DMS53 treated with DMSO at 0.1 percent for 48 hours (cell line): ENCODE data around the gene ANKRD11.
"Not testable (repeated sequence)": the region's sequence is repeated elsewhere in the genome, so short reads cannot be mapped to it uniquely, and the experiment has no call there.

Experiments
- DNase-seq: peaks from one replicate; lab custom pipeline; 2025; ENCODE audit not compliant: unreplicated experiment; lab: John Stamatoyannopoulos, UW

ANKRD11 gene

DNA sequence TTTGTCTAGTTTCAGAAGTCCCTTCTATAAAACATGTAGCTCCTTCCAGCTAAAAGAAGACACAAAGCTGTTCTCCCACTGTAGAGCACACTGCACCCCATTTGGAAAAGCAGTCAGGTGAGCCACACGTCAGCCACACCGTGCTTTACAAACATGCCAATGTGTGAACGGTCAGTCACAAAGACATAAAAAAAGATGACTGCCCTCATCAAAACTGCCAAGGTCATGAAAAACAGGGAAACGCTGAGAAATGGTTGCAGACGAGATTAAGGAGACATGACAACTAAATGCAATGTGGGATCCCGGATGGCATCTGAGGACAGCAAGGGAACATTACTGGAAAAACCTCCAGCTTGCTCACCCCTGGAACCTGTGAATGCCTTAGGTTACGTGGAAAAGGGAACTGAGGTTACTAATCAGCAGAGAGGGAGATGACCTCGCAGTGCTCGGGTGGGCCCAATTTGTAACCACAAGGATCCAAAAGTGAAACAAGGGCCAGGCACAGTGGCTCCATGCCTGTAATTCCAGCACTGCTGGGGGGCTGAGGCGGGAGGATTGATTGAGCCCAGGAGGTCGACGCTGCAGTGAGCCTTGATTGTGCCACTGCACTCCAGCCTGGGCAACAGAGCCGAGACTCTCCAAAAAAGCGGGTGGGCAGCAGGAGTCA lies 8.1 kb downstream of the ANKRD11 start:
- no peak for DNase-seq

DNA sequence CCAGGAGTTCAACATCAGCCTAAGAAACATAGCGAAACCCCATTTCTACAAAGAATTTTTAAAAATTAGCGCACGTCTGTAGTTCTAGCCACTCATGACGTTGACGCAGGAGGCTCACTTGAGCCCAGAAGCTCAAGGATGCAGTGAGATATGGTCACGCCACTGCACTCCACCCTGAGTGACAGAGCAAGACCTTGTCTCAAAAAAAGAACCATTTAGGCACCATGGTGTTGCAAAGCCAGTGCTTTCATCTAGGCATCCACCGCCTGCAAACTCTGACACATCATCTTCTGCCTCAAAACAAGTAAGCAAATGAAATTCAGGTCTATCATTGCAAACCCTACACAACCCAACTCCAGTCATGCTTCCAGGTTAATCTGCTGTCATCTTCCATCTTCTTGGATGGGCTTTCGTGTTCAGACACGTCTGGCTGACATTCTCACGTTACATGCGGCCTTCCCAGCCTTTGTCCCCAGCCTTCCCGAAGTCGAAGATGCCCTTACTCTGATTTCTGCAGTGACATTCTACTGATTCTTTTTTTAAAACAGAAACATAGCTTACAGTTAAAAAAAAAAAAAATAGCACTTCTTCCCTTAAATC lies 8.9 kb downstream of the ANKRD11 start:
- no peak for DNase-seq

DNA sequence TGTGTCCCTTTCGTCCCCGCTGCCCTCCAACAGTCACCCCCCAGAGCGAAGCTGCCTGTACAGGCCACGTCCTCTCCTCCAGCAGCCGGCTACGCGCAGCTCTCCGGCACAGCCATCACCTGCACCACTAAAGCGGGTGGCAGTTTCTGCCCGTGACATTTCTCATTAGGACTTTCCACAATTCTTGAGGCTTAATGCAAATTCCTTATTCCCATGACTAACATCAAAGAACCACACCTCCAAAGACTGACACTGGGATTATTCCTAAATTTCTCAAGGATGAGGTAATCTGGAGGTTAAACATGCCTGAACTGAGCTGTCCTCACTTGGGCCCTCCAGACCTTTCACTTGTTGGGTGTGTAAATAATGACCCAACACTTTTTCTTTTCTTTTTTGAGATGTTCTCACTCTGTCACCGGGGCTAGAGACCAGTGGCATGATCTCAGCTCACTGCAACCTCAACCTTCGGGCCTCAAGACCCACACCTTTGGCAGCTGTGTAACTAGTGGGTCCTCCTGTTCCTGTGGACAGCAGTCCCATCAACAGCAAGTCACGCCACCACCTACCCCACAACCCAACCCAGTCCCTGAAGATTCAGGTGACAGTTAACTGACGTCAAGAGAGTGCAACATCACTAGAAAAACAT lies 11.7 kb downstream of the ANKRD11 start:
- no peak for DNase-seq

DNA sequence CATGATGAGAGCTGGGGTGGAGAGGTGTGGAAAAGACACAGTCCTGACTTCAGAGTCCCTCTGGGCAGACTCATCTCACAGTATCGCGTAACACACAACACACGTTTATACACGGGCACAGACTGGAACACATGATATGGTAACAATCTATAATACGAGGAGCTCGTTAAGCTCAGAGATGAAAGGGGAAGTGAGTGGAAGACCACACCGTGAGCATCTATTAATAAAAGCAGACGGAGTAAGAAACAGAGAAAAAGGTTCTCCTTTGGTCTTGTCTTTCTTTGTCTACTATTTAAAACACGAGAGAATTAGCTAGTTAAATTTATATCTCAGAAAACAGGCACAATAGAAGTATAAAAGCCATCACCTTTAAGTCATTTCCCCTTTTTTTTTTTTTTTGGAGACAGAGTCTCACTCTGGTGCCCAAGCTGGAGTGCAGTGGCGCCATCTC lies 13.5 kb downstream of the ANKRD11 start:
- DNase-seq = no peak

DNA sequence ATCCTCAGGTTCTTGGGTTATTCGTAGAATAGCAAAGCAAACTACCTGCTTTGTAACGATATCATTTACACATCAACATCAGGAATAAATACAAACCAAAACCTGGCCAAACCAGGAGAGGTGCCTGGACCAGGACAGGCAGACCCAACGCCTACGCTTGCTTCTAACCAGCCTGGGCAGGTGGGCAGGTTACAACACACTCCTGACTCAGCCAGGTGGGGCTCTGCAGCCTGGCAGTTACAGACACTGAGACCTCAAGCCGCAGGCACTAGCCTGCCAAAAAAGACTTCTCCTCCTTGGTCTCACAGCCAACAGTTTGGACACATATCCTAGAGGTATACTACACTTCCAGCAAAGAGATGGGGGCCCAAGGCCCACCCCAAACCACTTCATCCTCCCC lies 14.0 kb downstream of the ANKRD11 start:
- DNase-seq = no peak

DNA sequence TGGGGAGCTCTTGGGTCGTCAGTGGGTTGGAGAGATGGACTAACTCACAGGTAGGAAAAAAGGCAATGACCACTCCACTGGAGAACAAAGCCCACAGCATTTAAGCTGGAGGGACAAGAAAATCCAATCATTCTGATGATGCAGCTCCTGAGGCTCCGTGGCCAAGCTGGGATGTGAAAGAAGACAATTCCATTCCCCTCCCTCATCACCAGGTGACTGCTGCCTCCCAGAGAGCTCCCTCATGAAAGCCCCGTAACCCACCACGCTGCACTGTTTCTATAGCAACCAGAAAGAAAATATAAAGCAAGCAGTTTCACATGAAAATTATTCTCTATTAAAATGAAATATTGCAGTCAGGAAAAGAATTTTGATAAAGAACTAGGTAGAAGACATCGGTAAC lies 15.2 kb downstream of the ANKRD11 start:
- DNase-seq = no peak

DNA sequence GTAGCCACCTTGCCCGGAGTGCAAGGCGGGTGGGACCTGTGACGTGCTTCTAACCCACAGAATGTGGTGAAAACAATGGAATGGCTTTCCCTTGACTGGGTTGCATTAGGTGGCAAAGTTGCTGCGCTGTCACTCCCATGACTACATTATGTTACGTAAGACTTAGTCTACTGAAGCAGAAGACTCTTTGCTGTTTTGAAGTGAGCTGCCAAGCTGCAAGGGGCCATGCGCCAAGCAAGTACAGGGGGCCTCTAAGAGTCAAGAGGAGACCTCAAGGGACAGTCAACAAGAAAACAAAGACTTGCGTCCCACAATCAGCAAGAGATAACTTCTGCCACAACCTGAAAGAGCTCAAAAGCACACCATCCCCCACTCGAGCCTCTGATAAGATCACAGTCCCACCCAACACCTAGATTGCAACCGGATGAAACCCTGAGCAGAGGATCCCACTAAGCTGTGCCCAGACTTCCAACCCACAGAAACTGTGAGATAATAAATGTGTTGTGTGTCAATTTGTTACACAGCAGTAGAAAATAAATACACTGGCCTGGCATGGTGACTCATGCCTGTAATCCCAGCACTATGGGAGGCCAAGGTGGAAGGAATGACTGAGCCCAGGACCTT lies 16.5 kb downstream of the ANKRD11 start:
- no peak for DNase-seq

DNA sequence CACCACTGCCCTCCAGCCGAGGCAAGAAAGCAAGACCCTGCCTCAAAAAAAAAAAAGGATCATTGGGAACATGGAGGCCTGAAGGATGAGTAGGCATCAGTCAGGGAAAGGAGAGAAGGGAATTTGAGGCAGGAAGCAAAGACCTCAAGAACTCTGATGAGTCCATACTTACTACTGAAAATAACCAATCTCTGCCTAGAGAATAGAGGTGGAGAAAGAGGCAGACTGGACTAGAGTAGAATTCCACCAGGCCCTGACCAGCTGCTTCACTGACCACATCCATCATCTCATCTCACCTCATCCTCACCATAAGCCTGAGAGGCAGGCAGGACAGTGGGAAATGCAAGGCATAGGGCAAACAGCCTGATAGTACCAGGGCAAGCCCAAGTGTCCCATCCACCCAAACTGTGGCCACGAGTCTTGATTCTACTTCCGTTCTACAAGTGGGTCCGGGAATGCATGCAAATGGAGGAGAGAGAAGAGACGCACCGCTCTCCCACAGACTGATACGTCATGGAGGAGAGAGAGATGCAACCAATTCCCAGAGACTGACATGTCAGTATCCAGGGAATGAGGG lies 17.1 kb downstream of the ANKRD11 start:
- no peak for DNase-seq

DNA sequence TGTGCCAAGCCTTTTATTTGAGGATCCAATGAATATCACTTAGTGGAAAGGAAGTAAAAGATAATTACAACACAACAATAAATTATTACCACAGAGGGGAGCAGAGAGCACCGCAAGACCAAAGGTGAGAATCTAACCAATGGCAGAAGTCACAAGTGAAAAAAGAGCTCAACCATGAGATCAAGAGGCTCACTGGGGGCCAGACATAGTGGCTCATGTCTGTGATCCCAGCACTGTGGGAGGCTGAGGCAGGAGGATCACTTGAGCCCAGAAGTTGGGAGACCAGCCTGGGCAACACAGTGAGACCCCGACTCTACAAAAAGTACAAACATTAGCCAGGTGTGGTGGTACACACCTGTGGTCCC lies 17.7 kb downstream of the ANKRD11 start:
- DNase-seq = no peak

DNA sequence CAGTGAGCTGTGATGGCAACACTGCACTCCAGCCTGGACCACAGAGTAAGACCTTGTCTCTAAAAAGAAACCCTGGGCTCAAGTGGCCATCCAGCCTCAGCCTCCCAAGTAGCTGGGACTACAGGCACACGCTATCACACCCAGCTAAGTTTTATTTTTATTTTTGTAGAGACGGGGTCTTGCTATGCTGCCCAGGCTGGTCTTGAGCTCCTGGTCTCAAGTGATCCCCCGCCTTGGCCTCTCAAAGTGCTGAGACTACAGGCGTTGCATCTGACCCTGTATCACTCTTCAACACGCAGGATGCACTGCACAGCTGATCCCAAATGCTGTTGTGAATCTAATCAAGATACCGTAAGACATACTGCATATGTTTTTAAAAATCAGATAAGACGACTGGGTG lies 23.0 kb downstream of the ANKRD11 start:
- DNase-seq = no peak

DNA sequence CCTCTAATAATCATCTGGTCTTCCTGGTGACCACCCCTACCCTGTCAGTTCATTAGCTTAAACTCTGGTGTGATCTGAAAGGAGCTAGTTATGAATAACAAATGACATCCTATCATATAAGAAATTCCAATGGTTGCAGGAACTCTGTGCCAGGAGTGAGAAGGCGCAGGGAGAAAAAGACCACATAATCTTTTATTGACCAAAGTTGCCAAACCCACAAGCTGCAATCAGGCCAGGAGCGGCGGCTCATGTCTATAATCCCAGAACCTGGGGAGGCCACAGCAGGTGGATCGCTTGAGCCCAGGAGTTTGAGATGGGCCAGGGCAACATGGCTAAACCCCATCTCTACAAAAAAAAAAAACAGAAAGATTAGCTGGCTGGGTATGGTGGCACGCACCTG lies 23.4 kb downstream of the ANKRD11 start:
- no peak for DNase-seq

DNA sequence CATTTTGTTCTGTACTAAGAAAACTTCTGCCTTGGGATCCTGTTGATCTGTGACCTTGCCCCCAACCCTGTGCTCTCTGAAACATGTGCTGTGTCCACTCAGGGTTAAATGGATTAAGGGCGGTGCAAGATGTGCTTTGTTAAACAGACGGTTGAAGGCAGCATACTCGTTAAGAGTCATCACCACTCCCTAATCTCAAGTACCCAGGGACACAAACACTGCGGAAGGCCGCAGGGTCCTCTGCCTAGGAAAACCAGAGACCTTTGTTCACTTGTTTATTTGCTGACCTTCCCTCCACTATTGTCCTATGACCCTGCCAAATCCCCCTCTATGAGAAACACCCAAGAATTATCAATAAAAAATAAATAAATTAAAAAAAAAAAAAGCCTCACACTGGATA lies 27.0 kb downstream of the ANKRD11 start:
- DNase-seq = not testable (repeated sequence)

DNA sequence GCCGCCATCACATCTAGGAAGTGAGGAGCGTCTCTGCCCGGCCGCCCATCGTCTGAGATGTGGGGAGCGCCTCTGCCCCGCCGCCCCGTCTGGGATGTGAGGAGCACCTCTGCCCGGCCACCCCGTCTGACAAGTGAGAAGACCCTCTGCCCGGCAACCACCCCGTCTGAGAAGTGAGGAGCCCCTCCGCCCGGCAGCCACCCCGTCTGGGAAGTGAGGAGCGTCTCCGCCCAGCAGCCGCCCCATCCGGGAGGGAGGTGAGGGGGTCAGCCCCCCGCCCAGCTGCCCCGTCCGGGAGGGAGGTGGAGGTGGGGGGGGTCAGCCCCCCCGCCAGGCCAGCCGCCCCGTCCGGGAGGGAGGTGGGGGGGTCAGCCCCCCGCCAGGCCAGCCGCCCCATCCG lies 27.7 kb downstream of the ANKRD11 start:
- DNase-seq = not testable (repeated sequence)

DNA sequence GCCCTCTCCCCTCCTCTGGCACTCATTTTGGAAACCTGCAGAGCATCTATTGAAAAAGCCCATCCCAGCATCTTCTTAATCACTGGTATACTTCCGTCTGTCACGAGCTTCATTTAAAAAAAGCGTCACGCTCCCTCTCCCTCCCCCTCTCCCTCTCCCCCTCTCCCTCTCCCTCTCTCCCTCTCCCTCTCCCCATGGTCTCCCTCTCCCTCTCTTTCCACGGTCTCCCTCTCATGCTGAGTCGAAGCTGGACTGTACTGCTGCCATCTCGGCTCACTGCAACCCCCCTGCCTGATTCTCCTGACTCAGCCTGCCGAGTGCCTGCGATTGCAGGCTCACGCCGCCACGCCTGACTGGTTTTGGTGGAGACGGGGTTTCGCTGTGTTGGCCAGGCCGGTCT lies 28.5 kb downstream of the ANKRD11 start:
- DNase-seq = not testable (repeated sequence)

DNA sequence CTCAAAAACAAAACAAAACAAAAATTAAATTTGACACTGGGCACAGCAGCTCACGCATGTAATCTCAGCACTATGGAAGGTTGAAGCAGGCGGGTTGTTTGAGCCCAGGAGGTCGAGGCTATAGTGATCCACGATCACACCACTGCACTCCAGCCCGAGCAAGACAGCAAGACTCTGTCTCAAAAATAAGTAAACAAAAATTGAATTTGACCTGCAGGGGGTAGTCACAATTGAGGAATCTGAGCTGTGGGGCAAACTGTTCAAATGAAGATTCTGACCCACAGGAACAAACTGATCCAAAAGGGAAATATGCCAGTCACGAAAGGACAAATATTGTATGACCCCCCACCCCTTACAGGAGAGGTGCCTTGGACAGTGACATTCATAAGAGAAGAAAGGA lies 29.8 kb downstream of the ANKRD11 start:
- DNase-seq = no peak

DNA sequence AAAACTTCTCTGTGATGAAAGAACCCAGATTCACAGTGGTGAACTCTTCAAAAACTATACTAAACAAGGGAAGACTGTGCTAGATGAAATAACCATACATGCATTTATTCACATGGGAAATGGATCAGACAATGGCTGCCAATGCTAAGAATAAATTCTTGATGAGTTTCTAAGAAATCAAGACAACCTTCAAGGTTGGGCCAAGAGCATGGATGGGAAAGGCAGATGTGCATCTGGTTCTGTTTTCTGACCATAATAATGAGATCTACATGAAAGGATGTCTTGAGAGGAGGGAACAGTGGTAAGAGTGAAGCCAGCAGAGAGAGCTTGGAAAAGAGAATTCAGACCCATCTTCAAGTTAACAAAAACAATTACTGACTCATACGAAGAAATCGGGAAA lies 31.4 kb downstream of the ANKRD11 start:
- no peak for DNase-seq

DNA sequence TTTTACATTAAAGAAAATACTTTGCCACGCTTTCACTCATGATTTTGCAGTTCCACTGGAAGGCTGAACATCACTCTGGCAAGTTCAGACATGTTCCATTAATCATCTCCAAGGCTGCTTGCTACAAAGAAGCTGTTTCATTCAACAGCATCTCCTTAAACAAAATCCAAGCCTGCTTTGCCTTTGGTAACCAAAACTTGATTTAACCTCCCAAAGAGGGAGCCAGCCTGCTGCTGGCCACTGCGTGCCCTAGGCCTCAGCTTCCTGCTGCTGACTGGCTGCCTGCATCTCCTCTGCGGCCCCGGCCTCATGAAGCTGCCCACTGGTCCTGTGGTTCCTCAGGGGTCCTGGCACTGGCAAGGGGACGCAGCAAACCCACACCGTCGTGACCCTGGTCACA lies 31.8 kb downstream of the ANKRD11 start:
- no peak for DNase-seq

DNA sequence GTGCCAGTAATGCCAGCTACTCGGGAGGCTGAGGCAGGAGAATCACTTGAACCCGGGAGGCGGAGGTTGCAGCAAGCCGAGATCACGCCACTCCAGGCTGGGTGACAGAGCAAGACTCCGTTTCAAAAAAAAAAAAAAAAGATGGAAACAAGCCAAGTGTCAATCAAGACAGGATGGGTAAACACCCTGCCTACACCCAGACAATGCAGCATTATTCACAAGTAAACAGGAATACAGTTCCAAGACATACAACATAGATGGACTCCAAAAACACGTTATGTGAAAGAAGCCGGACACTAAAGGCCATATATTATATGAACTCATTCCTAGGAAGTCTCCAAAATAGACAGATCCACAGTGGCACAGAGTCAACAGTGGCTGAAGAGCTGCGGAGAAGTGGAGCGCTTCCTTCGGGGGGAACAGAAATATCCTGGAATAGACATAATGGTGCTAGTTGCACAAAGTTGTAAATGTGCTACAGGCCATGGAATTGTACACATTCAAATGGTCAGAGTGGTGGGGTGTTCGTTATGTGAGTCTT lies 33.9 kb downstream of the ANKRD11 start:
- no peak for DNase-seq

DNA sequence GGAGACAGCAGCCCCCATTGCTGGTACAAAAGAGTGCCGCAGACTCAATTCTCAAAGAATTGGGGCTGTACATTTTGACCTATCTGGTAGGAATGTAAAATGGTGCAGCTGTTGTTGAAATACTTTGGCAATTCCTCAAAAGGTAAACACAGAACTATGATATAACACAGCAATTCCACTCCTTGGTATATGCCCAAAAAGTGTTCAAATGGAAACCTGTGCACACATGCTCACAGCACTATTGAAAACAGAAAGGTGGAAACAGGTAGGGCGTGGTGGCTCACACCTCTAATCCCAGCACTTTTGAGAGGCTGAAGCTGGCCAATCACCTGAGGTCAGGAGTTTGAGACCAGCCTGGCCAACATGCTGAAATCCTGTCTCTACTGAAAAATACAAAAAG lies 34.7 kb downstream of the ANKRD11 start:
- no peak for DNase-seq

DNA sequence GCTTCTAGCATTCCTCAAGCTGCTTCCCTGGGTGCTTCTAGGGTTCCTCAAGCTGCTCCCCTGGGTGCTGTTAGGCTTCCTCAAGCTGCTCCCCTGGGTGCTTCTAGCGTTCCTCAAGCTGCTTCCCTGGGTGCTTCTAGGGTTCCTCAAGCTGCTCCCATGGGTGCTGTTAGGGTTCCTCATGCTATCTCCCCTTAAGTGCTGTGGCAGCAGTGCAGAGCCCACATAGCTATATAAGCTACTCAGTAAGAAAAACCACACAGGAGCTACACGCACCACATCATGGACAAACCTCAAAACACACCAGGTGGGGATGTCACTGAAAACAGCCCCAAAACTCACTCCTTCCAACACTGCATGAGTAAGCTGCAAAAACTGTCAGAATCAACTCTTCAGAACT lies 35.2 kb downstream of the ANKRD11 start:
- DNase-seq = no peak

DNA sequence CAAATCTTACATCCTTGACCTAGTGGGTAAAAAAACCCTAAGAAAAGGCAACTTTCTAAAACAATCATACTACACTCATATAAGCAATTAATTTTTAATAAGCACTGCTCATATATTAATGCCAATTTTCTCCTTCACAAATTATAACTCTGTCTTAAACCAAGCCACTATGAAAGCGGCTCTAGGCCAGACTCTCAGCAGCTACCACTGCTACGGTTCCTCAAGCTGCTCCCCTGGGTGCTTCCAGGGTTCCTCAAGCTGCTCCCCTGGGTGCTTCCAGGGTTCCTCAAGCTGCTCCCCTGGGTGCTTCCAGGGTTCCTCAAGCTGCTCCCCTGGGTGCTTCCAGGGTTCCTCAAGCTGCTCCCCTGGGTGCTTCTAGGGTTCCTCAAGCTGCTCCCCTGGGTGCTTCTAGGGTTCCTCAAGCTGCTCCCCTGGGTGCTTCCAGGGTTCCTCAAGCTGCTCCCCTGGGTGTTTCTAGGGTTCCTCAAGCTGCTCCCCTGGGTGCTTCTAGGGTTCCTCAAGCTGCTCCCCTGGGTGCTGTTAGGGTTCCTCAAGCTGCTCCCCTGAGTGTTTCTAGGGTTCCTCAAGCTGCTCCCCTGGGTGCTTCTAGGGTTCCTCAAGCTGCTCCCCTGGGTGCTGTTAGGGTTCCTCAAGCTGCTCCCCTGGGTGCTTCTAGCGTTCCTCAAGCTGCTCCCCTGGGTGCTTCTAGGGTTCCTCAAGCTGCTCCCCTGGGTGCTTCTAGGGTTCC lies 35.8 kb downstream of the ANKRD11 start:
- DNase-seq = not testable (repeated sequence)
